RWPE2 (cell line): ENCODE results near the gene RBKS.

Experiments
- ATAC-seq: fragments of 200-7000 bp; cut with Tn5 transposase; 3 replicates; pipeline ENCODE4 v1.9.1; 2021; ENCODE audit warnings: low read depth
- DNase-seq: peaks from one replicate; pipeline ENCODE4 v3.0.0-alpha.2; 2020; ENCODE audit warnings: low spot score
- H3K27ac ChIP-seq: fragments of 450-650 bp; 2 replicates; pipeline ENCODE4 v1.5.1; 2017; ENCODE audit warnings: mild to moderate bottlenecking; ENCODE audit not compliant: poor library complexity, severe bottlenecking
- H3K27me3 ChIP-seq: fragments of 250-450 bp; sonication (Bioruptor Pico); 2 replicates; pipeline ENCODE4 v1.5.1; 2021; ENCODE audit warnings: mild to moderate bottlenecking, moderate library complexity; ENCODE audit not compliant: insufficient read depth, poor library complexity, severe bottlenecking
- H3K36me3 ChIP-seq: fragments of 250-450 bp; sonication (Bioruptor Pico); 2 replicates; pipeline ENCODE4 v1.5.1; 2020; ENCODE audit warnings: low read depth, mild to moderate bottlenecking, moderate library complexity
- H3K4me1 ChIP-seq: fragments of 250-450 bp; sonication (Bioruptor Pico); 2 replicates; pipeline ENCODE4 v1.5.1; 2021; ENCODE audit warnings: mild to moderate bottlenecking, moderate library complexity; ENCODE audit not compliant: insufficient read depth, poor library complexity, severe bottlenecking
- H3K4me3 ChIP-seq: fragments of 250-450 bp; sonication (Bioruptor Pico); 2 replicates; pipeline ENCODE4 v1.5.1; 2021; ENCODE audit warnings: mild to moderate bottlenecking, moderate library complexity; ENCODE audit not compliant: severe bottlenecking
- H3K9me3 ChIP-seq: fragments of 250-450 bp; sonication (Bioruptor Pico); 2 replicates; pipeline ENCODE4 v1.5.1; 2021; ENCODE audit warnings: mild to moderate bottlenecking, moderate library complexity; ENCODE audit not compliant: severe bottlenecking
- CTCF ChIP-seq: fragments of 450-650 bp; IDR thresholded peaks from one replicate; pipeline ENCODE4 v1.5.1; 2017; ENCODE audit warnings: mild to moderate bottlenecking, moderate library complexity; ENCODE audit not compliant: poor library complexity, severe bottlenecking

The RBKS gene

GRCh38 chr2:27890146-27890923, at the start of gene RBKS, which contains the start of gene BABAM2:
Gene RBKS (minus strand): TSS chr2:27890387. CDS start chr2:27890345, 42 bp downstream.
Gene BABAM2 (plus strand): TSS chr2:27890729. CDS start chr2:27894557, 3,828 bp downstream.
- peak within 1 kb of the TSS; percentile 78 for H3K27ac ChIP-seq
- ATAC-seq (peak; percentile 83), DNase-seq (peak; percentile 81)
- TF ChIP-seq CTCF, result no peak
- no peaks in the 10 kb centered on the region for H3K9me3 ChIP-seq
- H3K36me3 ChIP-seq, result peaks cover 6% of the 10 kb centered on the region; the same call in 1 of the 2 replicates
- no peaks in the 10 kb centered on the region for H3K27me3 ChIP-seq
- peak within 1 kb of the TSS; percentile 52 for H3K4me3 ChIP-seq
- H3K4me1 ChIP-seq, result peaks cover 29% of the 10 kb centered on the region

- H3K27me3 ChIP-seq, result no peaks in the 10 kb centered on the region
- DNase-seq, result no peak
- no peaks in the 10 kb centered on the region for H3K9me3 ChIP-seq
- ATAC-seq, result no peak
- H3K27ac ChIP-seq, result no peak overlapping the region
- TF ChIP-seq CTCF, result no peak
- H3K36me3 ChIP-seq, result no peaks in the 10 kb centered on the region; the same call in 1 of the 2 replicates
- H3K4me3 ChIP-seq, result no peak overlapping the region
- peaks cover 25% of the 10 kb centered on the region for H3K4me1 ChIP-seq
These were observed 44.8 kb upstream of the RBKS start for GRCh38 chr2:27935026-27935425.

GRCh38 chr2:27932396-27932795, 42.2 kb upstream of the RBKS start:
- H3K36me3 ChIP-seq, result no peaks in the 10 kb centered on the region; the same call in 1 of the 2 replicates
- no peak overlapping the region for H3K4me3 ChIP-seq
- DNase-seq, result no peak
- H3K9me3 ChIP-seq, result no peaks in the 10 kb centered on the region
- TF ChIP-seq CTCF, result no peak
- peak; percentile 99 for ATAC-seq
- peaks cover 33% of the 10 kb centered on the region for H3K4me1 ChIP-seq
- H3K27me3 ChIP-seq, result no peaks in the 10 kb centered on the region
- peak overlapping the region; percentile 97 for H3K27ac ChIP-seq

GRCh38 chr2:27931361-27931950, 41.3 kb upstream of the RBKS start:
- Histone ChIP-seq H3K4me3 (no peak overlapping the region), H3K27me3 (no peaks in the 10 kb centered on the region), H3K4me1 (peaks cover 33% of the 10 kb centered on the region), H3K9me3 (no peaks in the 10 kb centered on the region), H3K27ac (peak overlapping the region; percentile 97), H3K36me3 (no peaks in the 10 kb centered on the region; the same call in 1 of the 2 replicates)
- DNase-seq (no peak), ATAC-seq (no peak)
- TF ChIP-seq CTCF, result no peak
